Measurements from ENCODE around the gene TMEM163.

TMEM163 gene

DNA sequence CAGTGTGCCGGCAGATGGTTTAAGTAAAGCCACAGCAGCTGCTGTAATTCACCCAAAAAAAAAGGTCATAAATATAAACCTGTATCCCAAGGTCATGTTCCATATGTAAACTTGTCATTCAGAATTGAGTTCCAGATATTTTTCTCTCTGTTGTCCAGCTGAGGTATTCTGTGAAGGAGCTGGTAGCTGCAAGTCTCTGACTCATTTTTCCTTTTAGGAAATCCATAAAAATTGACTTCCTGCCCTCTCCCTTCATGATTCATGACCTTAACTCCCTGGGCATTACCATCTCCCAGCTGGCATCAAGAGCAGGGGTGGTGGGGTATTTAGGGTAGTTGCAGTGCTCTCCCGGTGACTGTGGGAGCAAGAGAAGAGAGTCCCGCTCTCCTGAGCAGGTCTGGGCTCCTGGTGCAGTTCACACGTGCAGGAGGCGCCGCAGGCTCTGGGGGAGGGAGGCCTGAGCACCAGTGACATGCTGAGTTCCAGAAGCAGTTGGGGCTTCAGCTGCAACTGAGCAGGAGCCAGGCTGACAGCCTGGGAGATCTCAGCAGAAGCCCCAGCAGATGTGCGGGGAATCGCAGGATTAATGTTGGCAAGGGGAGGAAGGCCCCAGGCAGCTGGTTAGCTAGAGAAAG is 272.3 kb downstream of the TMEM163 start:
- H3K9me3 ChIP-seq (ENCODE audit: low read length), result no peaks in the 10 kb centered on the region
- no peak overlapping the region for H3K4me3 ChIP-seq (ENCODE audit: low read depth in 1 of 2, low read length in 2 of 2)
- no peaks in the 10 kb centered on the region for H3K27me3 ChIP-seq (ENCODE audit: control insufficient read depth in 1 of 2, insufficient read depth in 2 of 2, low read length in 2 of 2)
- H3K36me3 ChIP-seq (ENCODE audit: insufficient read depth, low read length), result no peaks in the 10 kb centered on the region
- no peak overlapping the region for H3K27ac ChIP-seq (ENCODE audit: low read depth, low read length)
- no peak overlapping the region for H3K9ac ChIP-seq (ENCODE audit: low read length)
- no peaks in the 10 kb centered on the region for H3K4me1 ChIP-seq (ENCODE audit: insufficient read depth, low read length)

- Histone ChIP-seq H3K9ac (ENCODE audit: low read length) (no peak overlapping the region), H3K27me3 (ENCODE audit: control insufficient read depth in 1 of 2, insufficient read depth in 2 of 2, low read length in 2 of 2) (no peaks in the 10 kb centered on the region), H3K9me3 (ENCODE audit: low read length) (no peaks in the 10 kb centered on the region), H3K27ac (ENCODE audit: low read depth, low read length) (no peak overlapping the region), H3K4me1 (ENCODE audit: insufficient read depth, low read length) (no peaks in the 10 kb centered on the region), H3K36me3 (ENCODE audit: insufficient read depth, low read length) (no peaks in the 10 kb centered on the region), H3K4me3 (ENCODE audit: low read depth in 1 of 2, low read length in 2 of 2) (no peak overlapping the region)
These were observed 272.8 kb downstream of the TMEM163 start for GRCh38 chr2:134445985-134446382.

- no peaks in the 10 kb centered on the region for H3K9me3 ChIP-seq (ENCODE audit: low read length)
- no peak overlapping the region for H3K27ac ChIP-seq (ENCODE audit: low read depth, low read length)
- H3K36me3 ChIP-seq (ENCODE audit: insufficient read depth, low read length), result no peaks in the 10 kb centered on the region
- no peaks in the 10 kb centered on the region for H3K4me1 ChIP-seq (ENCODE audit: insufficient read depth, low read length)
- H3K4me3 ChIP-seq (ENCODE audit: low read depth in 1 of 2, low read length in 2 of 2), result no peak overlapping the region
- no peaks in the 10 kb centered on the region for H3K27me3 ChIP-seq (ENCODE audit: control insufficient read depth in 1 of 2, insufficient read depth in 2 of 2, low read length in 2 of 2)
- no peak overlapping the region for H3K9ac ChIP-seq (ENCODE audit: low read length)
These were observed 273.7 kb downstream of the TMEM163 start for GRCh38 chr2:134445116-134445515.

- Histone ChIP-seq H3K9ac (ENCODE audit: low read length) (no peak overlapping the region), H3K27me3 (ENCODE audit: control insufficient read depth in 1 of 2, insufficient read depth in 2 of 2, low read length in 2 of 2) (no peaks in the 10 kb centered on the region), H3K27ac (ENCODE audit: low read depth, low read length) (no peak overlapping the region), H3K4me3 (ENCODE audit: low read depth in 1 of 2, low read length in 2 of 2) (no peak overlapping the region), H3K9me3 (ENCODE audit: low read length) (no peaks in the 10 kb centered on the region), H3K4me1 (ENCODE audit: insufficient read depth, low read length) (no peaks in the 10 kb centered on the region), H3K36me3 (ENCODE audit: insufficient read depth, low read length) (no peaks in the 10 kb centered on the region)
These were observed 274.9 kb downstream of the TMEM163 start for GRCh38 chr2:134443814-134444480.

GRCh38 chr2:134441153-134441863 is 277.5 kb downstream of the TMEM163 start:
- H3K36me3 ChIP-seq (ENCODE audit: insufficient read depth, low read length), result no peaks in the 10 kb centered on the region
- no peak overlapping the region for H3K27ac ChIP-seq (ENCODE audit: low read depth, low read length)
- no peaks in the 10 kb centered on the region for H3K9me3 ChIP-seq (ENCODE audit: low read length)
- no peaks in the 10 kb centered on the region for H3K27me3 ChIP-seq (ENCODE audit: control insufficient read depth in 1 of 2, insufficient read depth in 2 of 2, low read length in 2 of 2)
- H3K4me1 ChIP-seq (ENCODE audit: insufficient read depth, low read length), result no peaks in the 10 kb centered on the region
- H3K9ac ChIP-seq (ENCODE audit: low read length), result no peak overlapping the region
- H3K4me3 ChIP-seq (ENCODE audit: low read depth in 1 of 2, low read length in 2 of 2), result no peak overlapping the region

DNA sequence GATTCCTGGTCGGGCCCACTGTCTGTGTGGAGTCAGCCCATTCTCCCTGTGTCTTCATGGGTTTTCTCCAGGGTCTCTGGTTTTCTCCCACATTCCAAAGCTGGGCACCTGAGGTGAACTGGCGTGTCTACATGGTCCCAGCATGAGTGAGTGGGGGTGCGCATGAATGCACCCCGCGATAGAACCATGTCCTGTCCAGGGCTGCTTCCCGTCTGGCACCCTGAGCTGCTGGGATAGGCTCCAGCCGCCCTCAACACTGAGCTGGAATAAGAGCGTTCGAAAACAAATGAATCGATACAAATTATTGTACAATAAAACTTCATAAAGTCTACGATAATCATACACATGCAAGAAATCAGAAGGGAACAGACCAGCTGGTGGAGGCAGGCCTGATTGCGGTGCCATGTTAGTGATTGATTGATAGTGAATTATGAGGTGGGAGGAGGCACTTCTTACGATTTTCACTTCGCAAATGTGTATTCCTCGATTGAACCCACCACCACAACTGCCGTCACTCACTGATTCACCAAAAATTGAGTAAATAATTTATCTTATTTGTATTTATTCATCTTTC is 278.4 kb downstream of the TMEM163 start:
- no peaks in the 10 kb centered on the region for H3K4me1 ChIP-seq (ENCODE audit: insufficient read depth, low read length)
- H3K4me3 ChIP-seq (ENCODE audit: low read depth in 1 of 2, low read length in 2 of 2), result no peak overlapping the region
- H3K36me3 ChIP-seq (ENCODE audit: insufficient read depth, low read length), result no peaks in the 10 kb centered on the region
- H3K27ac ChIP-seq (ENCODE audit: low read depth, low read length), result no peak overlapping the region
- no peaks in the 10 kb centered on the region for H3K9me3 ChIP-seq (ENCODE audit: low read length)
- no peaks in the 10 kb centered on the region for H3K27me3 ChIP-seq (ENCODE audit: control insufficient read depth in 1 of 2, insufficient read depth in 2 of 2, low read length in 2 of 2)
- no peak overlapping the region for H3K9ac ChIP-seq (ENCODE audit: low read length)

DNA sequence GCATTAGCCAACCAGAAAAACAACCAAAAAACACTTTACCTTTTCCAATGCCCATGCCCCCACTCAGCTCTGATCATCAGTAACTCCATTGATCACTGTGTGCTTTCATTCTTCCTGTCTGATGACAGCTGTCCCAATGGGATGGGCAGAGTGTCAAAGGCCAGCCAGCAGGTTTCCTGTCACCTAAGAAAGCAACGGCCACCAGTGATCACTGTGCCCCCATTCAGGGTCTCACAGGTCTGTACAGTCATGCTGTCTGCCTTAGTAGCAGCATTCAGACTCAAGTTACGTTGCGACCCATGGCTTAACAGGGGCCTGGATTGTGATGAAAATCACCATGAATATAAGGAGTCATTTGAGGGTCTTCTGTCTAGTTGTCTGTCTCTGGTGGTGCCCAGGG is 280.4 kb downstream of the TMEM163 start:
- Histone ChIP-seq H3K27ac (ENCODE audit: low read depth, low read length) (no peak overlapping the region), H3K9me3 (ENCODE audit: low read length) (no peaks in the 10 kb centered on the region), H3K4me1 (ENCODE audit: insufficient read depth, low read length) (no peaks in the 10 kb centered on the region), H3K4me3 (ENCODE audit: low read depth in 1 of 2, low read length in 2 of 2) (no peak overlapping the region), H3K27me3 (ENCODE audit: control insufficient read depth in 1 of 2, insufficient read depth in 2 of 2, low read length in 2 of 2) (no peaks in the 10 kb centered on the region), H3K9ac (ENCODE audit: low read length) (no peak overlapping the region), H3K36me3 (ENCODE audit: insufficient read depth, low read length) (no peaks in the 10 kb centered on the region)

GRCh38 chr2:134436706-134437105 is 282.1 kb downstream of the TMEM163 start:
- H3K4me3 ChIP-seq (ENCODE audit: low read depth in 1 of 2, low read length in 2 of 2), result no peak overlapping the region
- H3K9ac ChIP-seq (ENCODE audit: low read length), result no peak overlapping the region
- no peaks in the 10 kb centered on the region for H3K4me1 ChIP-seq (ENCODE audit: insufficient read depth, low read length)
- no peaks in the 10 kb centered on the region for H3K27me3 ChIP-seq (ENCODE audit: control insufficient read depth in 1 of 2, insufficient read depth in 2 of 2, low read length in 2 of 2)
- H3K9me3 ChIP-seq (ENCODE audit: low read length), result no peaks in the 10 kb centered on the region
- no peaks in the 10 kb centered on the region for H3K36me3 ChIP-seq (ENCODE audit: insufficient read depth, low read length)
- H3K27ac ChIP-seq (ENCODE audit: low read depth, low read length), result no peak overlapping the region

DNA sequence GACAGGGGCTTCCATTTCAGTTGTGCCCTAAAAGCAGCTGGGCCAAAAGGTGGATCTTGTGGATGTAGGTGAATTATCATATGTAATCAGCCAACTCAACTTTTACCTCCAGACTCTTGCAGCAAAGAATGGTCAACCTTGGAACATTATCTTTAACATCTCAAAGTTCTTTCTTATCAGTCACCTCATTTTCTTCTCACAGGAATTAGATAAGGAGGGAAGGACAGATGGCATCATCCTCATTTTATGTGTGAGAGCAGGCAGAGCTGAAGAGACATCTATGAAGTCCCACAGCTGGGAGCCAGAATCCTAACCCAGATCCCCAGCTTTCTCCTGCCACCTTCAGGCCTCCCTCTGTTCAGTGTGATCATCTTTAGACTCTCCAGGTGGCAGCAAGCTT is 282.9 kb downstream of the TMEM163 start:
- Histone ChIP-seq H3K27me3 (ENCODE audit: control insufficient read depth in 1 of 2, insufficient read depth in 2 of 2, low read length in 2 of 2) (no peaks in the 10 kb centered on the region), H3K4me1 (ENCODE audit: insufficient read depth, low read length) (no peaks in the 10 kb centered on the region), H3K9me3 (ENCODE audit: low read length) (no peaks in the 10 kb centered on the region), H3K9ac (ENCODE audit: low read length) (no peak overlapping the region), H3K36me3 (ENCODE audit: insufficient read depth, low read length) (peaks cover under 1% of the 10 kb centered on the region), H3K4me3 (ENCODE audit: low read depth in 1 of 2, low read length in 2 of 2) (no peak overlapping the region), H3K27ac (ENCODE audit: low read depth, low read length) (no peak overlapping the region)

GRCh38 chr2:134435505-134435904 is 283.3 kb downstream of the TMEM163 start:
- Histone ChIP-seq H3K36me3 (ENCODE audit: insufficient read depth, low read length) (peaks cover 3% of the 10 kb centered on the region), H3K4me3 (ENCODE audit: low read depth in 1 of 2, low read length in 2 of 2) (no peak overlapping the region)

GRCh38 chr2:134433979-134434378 is 284.8 kb downstream of the TMEM163 start:
- Histone ChIP-seq H3K27ac (ENCODE audit: low read depth, low read length) (no peak overlapping the region), H3K4me3 (ENCODE audit: low read depth in 1 of 2, low read length in 2 of 2) (no peak overlapping the region), H3K9ac (ENCODE audit: low read length) (no peak overlapping the region), H3K4me1 (ENCODE audit: insufficient read depth, low read length) (no peaks in the 10 kb centered on the region), H3K36me3 (ENCODE audit: insufficient read depth, low read length) (peaks cover 3% of the 10 kb centered on the region), H3K27me3 (ENCODE audit: control insufficient read depth in 1 of 2, insufficient read depth in 2 of 2, low read length in 2 of 2) (no peaks in the 10 kb centered on the region), H3K9me3 (ENCODE audit: low read length) (no peaks in the 10 kb centered on the region)

More at GRCh38 chr2:134435505-134435904, 283.3 kb downstream of the TMEM163 start:
- H3K27me3 ChIP-seq (ENCODE audit: control insufficient read depth in 1 of 2, insufficient read depth in 2 of 2, low read length in 2 of 2), result no peaks in the 10 kb centered on the region
- no peak overlapping the region for H3K9ac ChIP-seq (ENCODE audit: low read length)
- no peak overlapping the region for H3K27ac ChIP-seq (ENCODE audit: low read depth, low read length)
- H3K4me1 ChIP-seq (ENCODE audit: insufficient read depth, low read length), result no peaks in the 10 kb centered on the region
- no peaks in the 10 kb centered on the region for H3K9me3 ChIP-seq (ENCODE audit: low read length)

Measured in muscle layer of colon (tissue), 2 donors.